ENCODE measurements around the gene GRK6. TPM values are rescaled to one million over a fixed set of nuclear protein-coding genes. Genes with fewer than 3 reads are reported as not detected.

The GRK6 gene
- total RNA-seq, 4 donors from 2014 or later, result 16.1 to 45.5 (median 27.2) TPM

GRCh38 chr5:177455661-177456590, 29.4 kb downstream of the GRK6 start:
- peak; percentile 43 for ATAC-seq (ENCODE audit: low FRiP score)
- peak in 2 of 3 donors; percentile 31 to 44 for TF ChIP-seq CTCF (IDR thresholded peaks at IDR 0.05)
- peak; percentile 97 for DNase-seq (ENCODE audit: low spot score)

GRCh38 chr5:177456591-177456964, 30.1 kb downstream of the GRK6 start:
- ATAC-seq (ENCODE audit: low FRiP score) (no peak), DNase-seq (ENCODE audit: low spot score) (no peak)

GRCh38 chr5:177456976-177457851, 30.7 kb downstream of the GRK6 start:
- ATAC-seq (ENCODE audit: low FRiP score), result peak; percentile 45
- DNase-seq (ENCODE audit: low spot score), result no peak
- TF ChIP-seq CTCF (IDR thresholded peaks at IDR 0.05), result peak in 2 of 3 donors; percentile 38 to 59

More at GRCh38 chr5:177456591-177456964, 30.1 kb downstream of the GRK6 start:
- TF ChIP-seq CTCF (IDR thresholded peaks at IDR 0.05), result no peak

DNA sequence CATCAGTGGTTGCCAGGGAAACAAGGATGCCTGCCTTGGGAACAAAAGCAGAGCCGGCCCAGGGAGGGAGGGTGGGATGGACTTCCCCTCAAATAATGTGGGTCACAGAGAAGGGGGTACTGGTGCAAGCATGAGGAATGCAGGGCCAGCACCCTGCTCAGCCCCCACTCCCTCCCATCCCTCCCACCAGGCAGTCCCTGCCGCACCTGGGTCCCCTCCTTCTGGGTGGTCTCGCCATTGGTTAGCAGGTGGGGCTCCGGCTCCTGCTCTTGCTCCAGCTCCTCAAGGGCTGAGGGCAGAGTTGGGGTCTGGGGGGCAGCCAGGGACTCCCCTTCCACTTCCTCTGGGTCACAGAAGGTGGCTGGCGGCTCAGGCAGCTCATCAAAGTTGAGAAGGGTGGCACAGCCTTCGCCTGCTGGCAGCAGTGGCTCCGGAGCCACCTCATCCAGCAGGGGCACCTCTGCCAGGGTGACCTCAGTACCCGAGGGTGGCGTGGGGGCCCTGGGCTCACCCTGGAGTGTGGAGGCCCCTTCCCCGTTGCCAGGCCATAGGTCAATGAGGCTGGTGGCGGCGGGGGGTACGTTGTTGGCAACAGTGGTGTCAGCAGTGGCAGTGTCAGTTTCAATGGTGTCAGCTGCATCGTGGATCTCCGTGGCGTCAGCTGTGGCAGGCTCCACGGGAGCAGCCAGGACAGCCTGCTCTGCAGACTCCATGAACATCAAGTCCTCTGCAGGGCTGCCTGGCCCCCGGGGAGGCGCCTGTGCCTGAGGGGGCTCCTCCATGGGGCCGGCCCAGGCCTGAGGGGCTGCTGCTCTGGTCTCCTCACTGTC, 31.6 kb downstream of the GRK6 start:
- no peak for TF ChIP-seq CTCF (IDR thresholded peaks at IDR 0.05)
- no peak for ATAC-seq (ENCODE audit: low FRiP score)
- DNase-seq (ENCODE audit: low spot score), result no peak

GRCh38 chr5:177458912-177459350, 32.5 kb downstream of the GRK6 start:
- no peak for DNase-seq (ENCODE audit: low spot score)
- TF ChIP-seq CTCF (IDR thresholded peaks at IDR 0.05), result no peak
- ATAC-seq (ENCODE audit: low FRiP score), result no peak

GRCh38 chr5:177459357-177459756, 32.9 kb downstream of the GRK6 start:
- DNase-seq (ENCODE audit: low spot score) (no peak), ATAC-seq (ENCODE audit: low FRiP score) (no peak)
- no peak for TF ChIP-seq CTCF (IDR thresholded peaks at IDR 0.05)

All from omental fat pad (tissue), 4 donors.